GM12878 (cell line): ENCODE results near the gene OPA1. TPM values are rescaled to one million over a fixed set of nuclear protein-coding genes. Genes with fewer than 3 reads are reported as not detected.

Experiments used
- ATAC-seq: fragments of 200-7000 bp; cut with Tn5 transposase; 3 replicates; pipeline ENCODE4 v1.9.1; 2020; ENCODE audit warnings: mild to moderate bottlenecking, moderate library complexity
- BruUV-seq: library from RNA; stranded (reverse); fragments of 400-500 nt; replicated peaks from 2 replicates; lab custom pipeline; 2021; lab: Mats Ljungman, UMichigan
- CTCF ChIA-PET: fragments of 300-600 bp; sonication (Branson Sonifier 250); formaldehyde crosslinking; extraction: SDS; loops from one replicate; lab custom pipeline; 2021; ENCODE audit warnings: inconsistent platforms; lab: Yijun Ruan, JAX
- POLR2A ChIA-PET: fragments of 350-600 bp; formaldehyde crosslinking; extraction: SDS; loops from one replicate; lab custom pipeline; 2021; ENCODE audit warnings: inconsistent platforms; lab: Charles Lee
- RAD21 ChIA-PET: fragments of 300-600 bp; sonication (Branson Sonifier 250); formaldehyde crosslinking; loops from one replicate; lab custom pipeline; 2023; ENCODE audit warnings: antibody characterized with exemption; ENCODE audit not compliant: unreplicated experiment; lab: Charles Lee
- SMC1A ChIA-PET: fragments of 300-600 bp; sonication (Branson Sonifier 250); formaldehyde crosslinking; loops from one replicate; lab custom pipeline; 2023; ENCODE audit not compliant: unreplicated experiment, uncharacterized antibody; lab: Charles Lee
- DNase-seq: peaks from one replicate; pipeline ENCODE4 v3.0.0-alpha.2; 2011; ENCODE audit warnings: low read depth, low spot score
- FAIRE-seq: peaks from 3 replicates; lab custom pipeline; 2011; peaks lifted over from hg19 to GRCh38; lab: Jason Lieb, UNC
- H2AFZ ChIP-seq: 2 replicates; pipeline ENCODE4 v1.6.0; 2011; ENCODE audit warnings: low read depth, low read length, control low read depth; ENCODE audit not compliant: control insufficient read depth
- H3K27ac ChIP-seq: 2 replicates; pipeline ENCODE4 v1.5.1; 2011; ENCODE audit warnings: control low read depth; ENCODE audit not compliant: control insufficient read depth, insufficient read depth
- H3K27me3 ChIP-seq, 2 experiments: replicated peaks in 1 of 2; 2 replicates each; pipeline versions ENCODE4 v1.6.0 to v1.6.1; 2011; ENCODE audit warnings: low read length in 1 of 2; ENCODE audit not compliant: control insufficient read depth in 2 of 2, insufficient read depth in 2 of 2
- H3K36me3 ChIP-seq, 2 experiments: 2 replicates each; pipeline ENCODE4 v1.5.1; 2011; ENCODE audit warnings: low read length in 1 of 2; ENCODE audit not compliant: control insufficient read depth in 2 of 2, insufficient read depth in 2 of 2
- H3K4me1 ChIP-seq: 2 replicates; pipeline ENCODE4 v1.6.1; 2011; ENCODE audit warnings: mild to moderate bottlenecking, low read length, moderate library complexity, mixed read lengths; ENCODE audit not compliant: control insufficient read depth, insufficient read depth
- H3K4me2 ChIP-seq: 2 replicates; pipeline ENCODE4 v1.6.0; 2011; ENCODE audit warnings: control low read depth; ENCODE audit not compliant: control insufficient read depth, insufficient read depth
- H3K4me3 ChIP-seq: fragments of 200-600 bp; sonication (generic); 2 replicates; pipeline ENCODE4 v1.5.1; 2016
- H3K79me2 ChIP-seq: 2 replicates; pipeline ENCODE4 v1.6.0; 2011; ENCODE audit warnings: low read length; ENCODE audit not compliant: control insufficient read depth, insufficient read depth
- H3K9ac ChIP-seq: 2 replicates; pipeline ENCODE4 v1.8.0; 2011; ENCODE audit warnings: low read length, control low read depth, mixed read lengths; ENCODE audit not compliant: control insufficient read depth, insufficient read depth
- H3K9me3 ChIP-seq: replicated peaks from 3 replicates; pipeline ENCODE4 v1.5.1; 2011; ENCODE audit warnings: mild to moderate bottlenecking, low read length; ENCODE audit not compliant: control insufficient read depth, insufficient read depth
- H4K20me1 ChIP-seq: 2 replicates; pipeline ENCODE4 v1.6.0; 2011; ENCODE audit not compliant: control insufficient read depth, insufficient read depth
- BCL3 ChIP-seq: IDR thresholded peaks from 2 replicates; pipeline ENCODE4 v1.6.1; 2011; ENCODE audit warnings: borderline replicate concordance, low read depth, mild to moderate bottlenecking, moderate library complexity, low read length; ENCODE audit not compliant: insufficient read depth, poor library complexity, severe bottlenecking
- EGR1 ChIP-seq, 2 experiments: IDR thresholded peaks; 1 replicate in 1 of 2; 2 replicates in 1 of 2; pipeline ENCODE4 v1.6.1; 2011 to 2012; ENCODE audit warnings: low read depth in 2 of 2, low read length in 2 of 2, borderline replicate concordance in 1 of 2, mild to moderate bottlenecking in 1 of 2, moderate library complexity in 1 of 2
- FOXK2 ChIP-seq: fragments of 450-650 bp; IDR thresholded peaks from 2 replicates; pipeline ENCODE4 v1.6.1; 2017; ENCODE audit warnings: mild to moderate bottlenecking, moderate library complexity
- IKZF1 ChIP-seq: fragments of 450-650 bp; conservative IDR thresholded peaks from 2 replicates; pipeline ENCODE4 v1.6.1; 2017; ENCODE audit warnings: antibody characterized with exemption, mild to moderate bottlenecking
- MAX ChIP-seq: IDR thresholded peaks from 2 replicates; pipeline ENCODE4 v1.6.1; 2012; ENCODE audit warnings: low read depth, low read length, improper control_type of control experiment
- SREBF2 ChIP-seq: IDR thresholded peaks from 2 replicates; pipeline ENCODE4 v1.6.1; 2012; ENCODE audit warnings: mild to moderate bottlenecking, low read length
- STAT1 ChIP-seq: fragments of 450-650 bp; conservative IDR thresholded peaks from 2 replicates; pipeline ENCODE4 v1.6.1; 2014; ENCODE audit warnings: antibody characterized with exemption, mild to moderate bottlenecking
- TCF12 ChIP-seq: IDR thresholded peaks from 2 replicates; pipeline ENCODE4 v1.6.1; 2011; ENCODE audit warnings: low read depth, mild to moderate bottlenecking, low read length
- WGBS: methylation state at CpG from one replicate; pipeline ENCODE4 v1.1.6; 2016; ENCODE audit warnings: low lambda C conversion rate; ENCODE audit not compliant: insufficient replicate concordance, insufficient coverage; ENCODE audit errors: missing lambda C conversion rate; 5-methylcytosine and 5-hydroxymethylcytosine counted together
- in situ Hi-C: fragments of 300-500 bp; cut with MboI; formaldehyde crosslinking; loops from 9 replicates; pipeline ENCODE4 v1.14.3; 2018; ENCODE audit warnings: mixed read lengths
- intact Hi-C: fragments of 100-400 bp; cut with micrococcal nuclease; formaldehyde crosslinking; loops from one replicate; pipeline ENCODE4 v1.14.2; 2022; ENCODE audit not compliant: unreplicated experiment
- polyA plus RNA-seq, 11 experiments: library from polyadenylated mRNA; depleted of rRNA in 4 of 11; unstranded in 6 of 11; stranded (reverse) in 5 of 11; fragments of >200 nt; fragmentation: Nextera tagmentation in 4 of 11; fragmentation: Illumina TruSeq in 1 of 11; extraction: Ambion mirVana in 4 of 11; extraction: Trizol in 1 of 11; gene quantifications; 1 replicate in 1 of 11; 2 replicates in 10 of 11; pipeline versions ENCODE4 v1.2.1 to v1.2.3, GENCODE V29; 2011 to 2016; ENCODE audit warnings: inconsistent platforms in 2 of 11, missing spikeins in 2 of 11, low read depth in 1 of 11
- total RNA-seq, 4 experiments: library from RNA; depleted of rRNA in 3 of 4; stranded (reverse); fragments of >200 nt in 3 of 4; fragmentation: Illumina TruSeq in 1 of 4; extraction: Trizol in 1 of 4; gene quantifications; 2 replicates each; pipeline versions ENCODE4 v1.2.1 to v1.2.3, GENCODE V29; 2013 to 2021
- TF ChIP-seq, protein P1 (sequence below): IDR thresholded peaks from 2 replicates; pipeline ENCODE4 v1.6.1; 2012; ENCODE audit warnings: low read depth, low read length, improper control_type of control experiment
- TF ChIP-seq, protein P2 (sequence below): IDR thresholded peaks from 2 replicates; pipeline ENCODE4 v1.6.1; 2012; ENCODE audit warnings: low read depth, low read length, improper control_type of control experiment

The OPA1 gene
- total and polyA plus RNA-seq, 10 of the 15 experiments (the other 5 are each of a cell fraction or from before 2014, with no cell fraction given), result 14.7 to 108 (median 59.3) TPM

DNA sequence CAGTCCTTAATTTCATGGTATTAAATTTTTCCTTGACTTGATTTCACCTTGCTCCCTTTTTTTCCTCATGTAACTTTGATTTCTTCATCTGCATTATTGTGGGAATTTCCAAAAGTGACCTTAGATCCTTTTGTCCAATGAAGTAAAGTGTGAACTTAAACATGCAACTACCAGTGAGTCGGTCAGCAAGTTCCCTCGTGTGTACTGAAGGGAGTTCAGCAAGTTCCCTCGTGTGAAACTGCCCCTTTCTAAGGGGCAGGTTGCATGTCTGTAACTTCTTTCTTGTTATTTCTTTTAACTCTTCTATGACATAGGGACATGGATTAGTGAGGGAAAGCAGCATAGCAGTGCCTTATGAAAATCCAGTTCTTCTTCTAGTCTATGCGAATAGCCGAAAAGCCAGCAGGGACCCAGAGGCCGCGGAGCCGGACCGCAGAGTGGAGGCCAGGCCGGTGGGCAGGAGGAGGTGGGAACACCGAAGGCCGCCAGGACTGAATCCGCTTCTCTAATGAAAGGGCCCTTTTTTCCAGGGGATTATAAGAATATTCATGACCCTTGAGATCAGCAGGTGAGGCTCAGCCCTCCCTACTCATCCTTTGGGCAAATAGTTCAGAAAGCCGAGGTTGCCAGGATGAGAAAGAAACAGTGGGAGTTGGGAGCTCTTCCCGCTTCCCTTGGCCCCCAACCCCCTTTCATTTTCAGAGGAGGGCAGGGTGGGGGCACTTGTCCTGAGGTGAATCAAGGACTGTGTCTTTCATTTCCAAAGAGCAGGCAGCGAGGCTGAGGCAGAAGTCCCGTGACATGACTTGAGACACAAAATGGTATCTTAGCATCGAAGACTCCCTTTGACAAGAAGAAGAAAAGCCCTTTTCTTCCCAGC, 117.5 kb downstream of the OPA1 start:
- no peaks in the 10 kb centered on the region for H3K4me1 ChIP-seq
- FAIRE-seq (no peak), DNase-seq (no peak), ATAC-seq (no peak)
- 81% methylated on average over 18 of the region's 18 CpGs for WGBS
- CTCF ChIA-PET, result no interaction called here
- H3K79me2 ChIP-seq, result no peaks in the 10 kb centered on the region
- BruUV-seq, result no TSS peak
- no peaks in the 10 kb centered on the region for H4K20me1 ChIP-seq
- no peak overlapping the region for H3K4me3 ChIP-seq
- H3K27me3 ChIP-seq, result no peaks in the 10 kb centered on the region
- SMC1A ChIA-PET, result no interaction called here
- H3K36me3 ChIP-seq, result no peaks in the 10 kb centered on the region
- no peak overlapping the region for H3K27ac ChIP-seq
- TF ChIP-seq FOXK2 (no peak), SREBF2 (no peak), MAX (no peak)
- TF ChIP-seq, protein P1, sequence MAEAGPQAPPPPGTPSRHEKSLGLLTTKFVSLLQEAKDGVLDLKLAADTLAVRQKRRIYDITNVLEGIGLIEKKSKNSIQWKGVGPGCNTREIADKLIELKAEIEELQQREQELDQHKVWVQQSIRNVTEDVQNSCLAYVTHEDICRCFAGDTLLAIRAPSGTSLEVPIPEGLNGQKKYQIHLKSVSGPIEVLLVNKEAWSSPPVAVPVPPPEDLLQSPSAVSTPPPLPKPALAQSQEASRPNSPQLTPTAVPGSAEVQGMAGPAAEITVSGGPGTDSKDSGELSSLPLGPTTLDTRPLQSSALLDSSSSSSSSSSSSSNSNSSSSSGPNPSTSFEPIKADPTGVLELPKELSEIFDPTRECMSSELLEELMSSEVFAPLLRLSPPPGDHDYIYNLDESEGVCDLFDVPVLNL, result no peak
- POLR2A ChIA-PET, result no interaction called here
- RAD21 ChIA-PET, result no interaction called here
- no peak overlapping the region for H3K4me2 ChIP-seq
- H3K9me3 ChIP-seq, result peaks cover 9% of the 10 kb centered on the region; the same call in 2 of the 3 replicates
- intact Hi-C loops, result no loop called here
- no peak overlapping the region for H3K9ac ChIP-seq
- in situ Hi-C loops, result no loop called here
- H2AFZ ChIP-seq, result no peak overlapping the region

DNA sequence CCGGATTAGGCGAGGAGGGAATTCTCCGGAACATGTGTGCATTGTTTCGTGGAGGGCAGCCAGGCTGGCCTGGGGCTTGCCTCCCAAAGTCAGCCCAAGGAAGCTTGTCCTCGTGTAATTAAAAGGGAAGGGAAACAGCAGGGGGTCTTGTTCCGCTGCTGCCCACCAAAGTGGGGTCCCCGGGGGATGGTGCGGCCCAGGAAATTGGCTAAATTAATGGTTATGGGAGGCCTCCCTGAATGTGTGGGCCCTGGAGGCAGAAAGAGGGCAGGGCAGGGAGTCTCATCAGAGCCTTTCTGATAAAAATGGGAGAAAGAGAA, 118.1 kb downstream of the OPA1 start:
- Histone ChIP-seq H3K4me2 (no peak overlapping the region), H3K4me3 (no peak overlapping the region), H3K27me3 (no peaks in the 10 kb centered on the region), H3K27ac (no peak overlapping the region), H3K9ac (no peak overlapping the region), H3K4me1 (no peaks in the 10 kb centered on the region), H2AFZ (no peak overlapping the region), H3K79me2 (no peaks in the 10 kb centered on the region), H3K36me3 (no peaks in the 10 kb centered on the region), H4K20me1 (no peaks in the 10 kb centered on the region), H3K9me3 (peaks cover 9% of the 10 kb centered on the region; the same call in 2 of the 3 replicates)
- 70% methylated on average over 8 of the region's 8 CpGs for WGBS
- BruUV-seq, result no TSS peak
- ChIA-PET CTCF (no interaction called here), RAD21 (no interaction called here), POLR2A (no interaction called here), SMC1A (no interaction called here)
- DNase-seq (no peak), FAIRE-seq (no peak), ATAC-seq (no peak)
- in situ Hi-C loops (no loop called here), intact Hi-C loops (no loop called here)
- no peak for TF ChIP-seq EGR1 (IDR thresholded peaks at IDR 0.05; ENCODE audit: borderline replicate concordance in 1 of 2, low read depth in 2 of 2, low read length in 2 of 2)
- TF ChIP-seq IKZF1, result no peak
- TF ChIP-seq TCF12, result no peak
- TF ChIP-seq, protein P2, sequence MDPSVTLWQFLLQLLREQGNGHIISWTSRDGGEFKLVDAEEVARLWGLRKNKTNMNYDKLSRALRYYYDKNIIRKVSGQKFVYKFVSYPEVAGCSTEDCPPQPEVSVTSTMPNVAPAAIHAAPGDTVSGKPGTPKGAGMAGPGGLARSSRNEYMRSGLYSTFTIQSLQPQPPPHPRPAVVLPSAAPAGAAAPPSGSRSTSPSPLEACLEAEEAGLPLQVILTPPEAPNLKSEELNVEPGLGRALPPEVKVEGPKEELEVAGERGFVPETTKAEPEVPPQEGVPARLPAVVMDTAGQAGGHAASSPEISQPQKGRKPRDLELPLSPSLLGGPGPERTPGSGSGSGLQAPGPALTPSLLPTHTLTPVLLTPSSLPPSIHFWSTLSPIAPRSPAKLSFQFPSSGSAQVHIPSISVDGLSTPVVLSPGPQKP, result no peak
- no peak for TF ChIP-seq BCL3
- TF ChIP-seq STAT1, result no peak
